H1 (cell line): ENCODE data around the gene SH3PXD2B. TPM values are rescaled to one million over a fixed set of nuclear protein-coding genes. Genes with fewer than 3 reads are reported as not detected.
A peak's percentile ranks its signal among the peaks of the same experiment; 100 is the strongest.

Source experiments
- ASH2L ChIP-seq: fragments of 200-600, 300-600 bp; sonication (generic); IDR thresholded peaks from one replicate; pipeline ENCODE4 v1.7.1; 2017; ENCODE audit warnings: low read length
- EP300 ChIP-seq, 2 experiments: IDR thresholded peaks; 1 replicate in 1 of 2; 2 replicates in 1 of 2; pipeline ENCODE4 v1.6.1; 2011 to 2012; ENCODE audit warnings: low read depth in 2 of 2, low read length in 2 of 2, mild to moderate bottlenecking in 2 of 2, borderline replicate concordance in 1 of 2, inconsistent platforms in 1 of 2, moderate library complexity in 1 of 2
- KDM4A ChIP-seq: IDR thresholded peaks from one replicate; pipeline ENCODE4 v1.7.1; 2012; ENCODE audit warnings: low read depth, mild to moderate bottlenecking, moderate library complexity, low read length, inconsistent platforms; ENCODE audit not compliant: severe bottlenecking
- TAF7 ChIP-seq: optimal IDR thresholded peaks from 2 replicates; pipeline ENCODE3; 2011; ENCODE audit warnings: low read depth, mild to moderate bottlenecking, inconsistent platforms, low read length, moderate library complexity, borderline replicate concordance
- ZNF274 ChIP-seq: IDR thresholded peaks from 2 replicates; pipeline ENCODE4 v1.7.0; 2012; ENCODE audit warnings: low read length, borderline replicate concordance; ENCODE audit errors: extremely low read depth
- polyA plus RNA-seq, 7 experiments: library from polyadenylated mRNA; depleted of rRNA in 3 of 7; stranded (reverse) in 5 of 7; unstranded in 2 of 7; fragments of >200 nt in 5 of 7; fragments of 200-250 nt in 2 of 7; gene quantifications; 1 replicate in 5 of 7; 2 replicates in 1 of 7; 4 replicates in 1 of 7; pipeline versions ENCODE4 v1.2.1 to v1.2.3, GENCODE V29; 2011 to 2013; ENCODE audit warnings: missing spikeins in 2 of 7, mixed read lengths in 2 of 7
- total RNA-seq: library from RNA; stranded (reverse); fragmentation: NEBNext Ultra II Directional; extraction: Animal tissue kit (Norgen Biotek cat#: 25700); gene quantifications from 2 replicates; pipeline ENCODE4 v1.2.1, GENCODE V29; 2021

Gene SH3PXD2B
- total and polyA plus RNA-seq, 2 of the 8 experiments (the other 6 are each of a cell fraction or from before 2014, with no cell fraction given), result 32.9 to 72.9 TPM

- no peak for TF ChIP-seq EP300 (IDR thresholded peaks at IDR 0.05; ENCODE audit: borderline replicate concordance in 1 of 2, low read depth in 2 of 2, low read length in 2 of 2)
- peak; percentile 77 for TF ChIP-seq KDM4A
- no peak for TF ChIP-seq ZNF274
- peak; percentile 42 for TF ChIP-seq TAF7
- peak; percentile 79 for TF ChIP-seq ASH2L
Observed at GRCh38 chr5:172283862-172284610, 170.3 kb downstream of the SH3PXD2B start (continued).
